SK-N-SH (cell line): ENCODE measurements around the gene SCYL2.

Experiments
- RAD21 ChIP-seq: IDR thresholded peaks from 2 replicates; pipeline ENCODE4 v1.6.1; 2012; ENCODE audit warnings: mild to moderate bottlenecking, low read length
- TCF12 ChIP-seq: IDR thresholded peaks from 2 replicates; pipeline ENCODE4 v1.4.0; 2012
- TF ChIP-seq, protein P1 (sequence below): fragments of 150-350 bp; IDR thresholded peaks from 2 replicates; pipeline ENCODE4 v1.6.1; 2017; ENCODE audit warnings: antibody characterized with exemption, low read length, low read depth, borderline replicate concordance

DNA sequence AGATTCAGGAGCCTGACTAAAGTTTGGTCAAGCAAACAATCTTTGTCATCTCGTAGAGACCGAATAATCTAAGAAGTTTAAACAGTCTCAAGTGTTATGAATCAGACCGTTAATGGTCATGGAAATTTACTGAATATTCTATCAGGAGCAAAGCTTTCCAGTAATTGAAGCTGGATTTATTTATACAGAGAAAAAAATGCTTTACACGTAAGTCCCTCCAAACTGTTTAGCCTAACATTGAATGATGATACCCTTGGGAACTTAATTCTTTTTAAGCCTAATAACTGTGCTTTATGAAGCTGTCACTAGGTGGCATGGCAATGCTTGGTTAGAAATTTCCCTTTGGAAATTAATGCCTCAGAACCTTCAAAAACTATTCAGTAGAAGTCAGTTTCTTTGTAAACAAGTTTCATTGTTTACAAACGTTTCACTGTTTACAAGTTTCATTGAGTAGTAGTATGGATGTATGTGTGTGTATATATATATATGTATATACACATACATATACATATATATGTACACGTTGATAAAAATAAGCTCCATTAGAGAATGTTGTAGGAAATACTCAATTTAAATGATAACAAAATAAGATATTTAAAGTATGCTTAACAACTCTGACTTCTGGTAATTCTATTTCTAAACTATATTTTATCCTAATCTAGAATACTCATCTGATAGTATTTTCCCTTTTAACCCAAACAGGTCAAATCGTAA, 32.2 kb upstream of the SCYL2 start:
- TF ChIP-seq, protein P1, sequence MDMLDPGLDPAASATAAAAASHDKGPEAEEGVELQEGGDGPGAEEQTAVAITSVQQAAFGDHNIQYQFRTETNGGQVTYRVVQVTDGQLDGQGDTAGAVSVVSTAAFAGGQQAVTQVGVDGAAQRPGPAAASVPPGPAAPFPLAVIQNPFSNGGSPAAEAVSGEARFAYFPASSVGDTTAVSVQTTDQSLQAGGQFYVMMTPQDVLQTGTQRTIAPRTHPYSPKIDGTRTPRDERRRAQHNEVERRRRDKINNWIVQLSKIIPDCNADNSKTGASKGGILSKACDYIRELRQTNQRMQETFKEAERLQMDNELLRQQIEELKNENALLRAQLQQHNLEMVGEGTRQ: no peak
- TF ChIP-seq RAD21 (peak; percentile 89), TCF12 (no peak)
